GM12891 (cell line): ENCODE measurements around the gene ADAM23.

Experiments
- POLR2A ChIP-seq: IDR thresholded peaks from 2 replicates; pipeline ENCODE4 v1.6.1; 2011; ENCODE audit warnings: low read depth, low read length, control low read depth
- TAF1 ChIP-seq: IDR thresholded peaks from 2 replicates; pipeline ENCODE4 v1.6.1; 2011; ENCODE audit warnings: low read depth, low read length, control low read depth

DNA sequence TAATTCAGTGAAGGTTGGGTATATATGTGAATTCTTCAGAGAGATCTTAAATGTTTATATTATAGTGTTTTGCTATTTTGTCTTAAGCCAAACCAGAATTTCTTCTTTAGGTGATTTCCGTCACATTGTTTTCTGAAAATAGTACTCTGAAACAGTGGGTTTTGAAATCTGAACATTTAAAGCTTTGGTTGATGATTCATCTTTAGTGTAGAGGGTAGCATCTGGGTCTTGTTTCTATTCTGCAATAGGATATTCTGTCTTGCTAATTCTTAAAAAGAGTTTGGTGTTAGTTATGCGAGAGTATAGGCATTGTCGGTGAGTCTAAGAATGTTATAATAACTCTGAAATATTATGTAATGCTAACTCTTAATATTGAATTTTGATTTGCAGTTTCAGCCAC is 129.4 kb downstream of the ADAM23 start:
- TF ChIP-seq TAF1, result no peak
- TF ChIP-seq POLR2A, result no peak
